ENCODE results near the gene MSI2. TPM values are rescaled to one million over a fixed set of nuclear protein-coding genes. Genes with fewer than 3 reads are reported as not detected.

Gene MSI2
- total and polyA plus RNA-seq, 2 experiments from 2014 or later = 18.9 to 41.8 TPM

DNA sequence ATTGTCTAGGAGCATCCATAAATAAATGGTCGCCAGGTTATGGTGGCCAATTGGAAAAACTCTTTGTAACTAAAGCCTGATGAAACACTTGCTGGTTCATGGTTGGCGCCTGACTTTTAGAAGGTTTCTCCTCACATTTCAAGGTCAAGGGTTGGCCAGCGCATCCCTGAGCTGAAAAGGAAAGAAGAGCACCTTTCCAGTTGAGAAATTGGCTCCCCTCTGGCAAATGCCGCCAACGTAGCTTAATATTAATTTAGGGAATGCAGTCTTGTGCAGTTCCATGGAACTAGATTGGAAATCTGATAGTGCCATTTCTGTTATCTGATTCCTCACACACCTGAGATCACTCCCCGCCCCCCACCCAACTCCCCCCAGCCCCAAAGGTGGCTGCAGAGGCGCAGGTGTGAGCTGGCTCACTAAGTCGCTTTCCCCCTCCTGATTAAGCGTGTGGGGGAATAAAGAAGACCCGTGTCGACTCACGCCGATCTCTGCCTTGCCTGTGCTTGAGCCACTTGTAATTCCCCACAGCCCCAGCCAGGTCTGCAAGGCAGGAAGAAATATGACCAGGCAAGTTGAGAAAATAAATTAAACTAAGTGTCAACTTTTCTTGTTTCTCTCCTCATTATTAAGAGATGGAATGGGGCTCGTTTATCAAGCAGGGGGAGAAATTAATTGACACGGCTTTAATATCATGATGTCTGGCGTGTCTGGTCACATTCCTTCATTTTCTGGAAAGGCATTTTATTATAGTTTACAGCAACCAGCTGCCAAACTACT is 331.1 kb downstream of the MSI2 start:
- Histone ChIP-seq H3K4me2 (peak overlapping the region; percentile 60; the same call in 1 of the 2 replicates), H3K27me3 (ENCODE audit: insufficient read depth) (no peaks in the 10 kb centered on the region), H3K79me2 (replicated peaks; ENCODE audit: insufficient read depth) (no peaks in the 10 kb centered on the region), H3K4me1 (ENCODE audit: insufficient read depth) (no peaks in the 10 kb centered on the region), H3K4me3 (no peak overlapping the region), H3F3A (replicated peaks; ENCODE audit: low read depth) (no peaks in the 10 kb centered on the region), H2AFZ (no peak overlapping the region), H4K20me1 (replicated peaks; ENCODE audit: insufficient read depth) (no peaks in the 10 kb centered on the region), H3K27ac (ENCODE audit: low read depth) (no peak overlapping the region), H3K9me2 (ENCODE audit: insufficient read depth) (no peaks in the 10 kb centered on the region), H3K36me3 (ENCODE audit: insufficient read depth) (no peaks in the 10 kb centered on the region)
- DNase-seq (ENCODE audit: low spot score) (no peak), ATAC-seq (no peak)
- H3K4me3 Mint-ChIP-seq = no peak overlapping the region
- H3K36me3 Mint-ChIP-seq (ENCODE audit: low read depth) = no peaks in the 10 kb centered on the region; the same call in 2 of the 3 replicates
- H3K27me3 Mint-ChIP-seq (ENCODE audit: insufficient read depth, low read depth, poor library complexity) = peaks cover 5% of the 10 kb centered on the region
- no peaks in the 10 kb centered on the region for H3K9me3 Mint-ChIP-seq
- TF ChIP-seq ZNF114 (CRISPR knock-in tag; IDR thresholded peaks at IDR 0.05) = no peak
- H3K27ac Mint-ChIP-seq = no peak overlapping the region
- peaks cover 20% of the 10 kb centered on the region for H3K4me1 Mint-ChIP-seq

DNA sequence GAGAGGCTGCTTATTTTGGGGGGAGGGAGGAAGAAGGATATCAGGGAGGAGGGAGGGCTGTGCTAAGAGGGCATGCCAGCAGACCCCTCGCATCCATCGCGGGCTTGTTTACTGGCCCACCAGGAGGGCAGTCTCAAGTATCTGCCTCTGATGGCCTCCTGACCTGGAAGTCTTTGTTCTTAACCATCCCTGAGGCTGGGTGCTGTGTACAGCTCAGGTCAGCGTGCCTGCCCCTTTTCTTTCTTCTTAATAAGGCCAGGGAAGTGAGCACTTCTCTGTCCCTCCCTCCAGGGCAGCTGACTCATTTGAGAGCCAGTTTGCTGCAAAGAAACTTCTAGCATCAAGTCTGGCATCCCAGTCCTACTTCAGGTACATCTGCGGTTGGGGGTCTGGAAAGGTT is 331.8 kb downstream of the MSI2 start:
- H3K4me3 ChIP-seq = no peak overlapping the region
- Mint-ChIP-seq H3K9me3 (no peaks in the 10 kb centered on the region), H3K36me3 (ENCODE audit: low read depth) (no peaks in the 10 kb centered on the region; the same call in 2 of the 3 replicates), H3K27me3 (ENCODE audit: insufficient read depth, low read depth, poor library complexity) (peaks cover 5% of the 10 kb centered on the region), H3K4me3 (no peak overlapping the region), H3K4me1 (peaks cover 18% of the 10 kb centered on the region), H3K27ac (no peak overlapping the region)
- H3F3A ChIP-seq (replicated peaks; ENCODE audit: low read depth) = no peaks in the 10 kb centered on the region
- H3K79me2 ChIP-seq (replicated peaks; ENCODE audit: insufficient read depth) = no peaks in the 10 kb centered on the region
- ATAC-seq (peak; percentile 72), DNase-seq (ENCODE audit: low spot score) (no peak)
- H2AFZ ChIP-seq = no peak overlapping the region
- H3K27ac ChIP-seq (ENCODE audit: low read depth) = no peak overlapping the region
- H3K4me2 ChIP-seq = peak overlapping the region; percentile 60
- H3K9me2 ChIP-seq (ENCODE audit: insufficient read depth) = no peaks in the 10 kb centered on the region
- no peaks in the 10 kb centered on the region for H3K36me3 ChIP-seq (ENCODE audit: insufficient read depth)
- no peaks in the 10 kb centered on the region for H4K20me1 ChIP-seq (replicated peaks; ENCODE audit: insufficient read depth)
- no peaks in the 10 kb centered on the region for H3K4me1 ChIP-seq (ENCODE audit: insufficient read depth)
- H3K27me3 ChIP-seq (ENCODE audit: insufficient read depth) = no peaks in the 10 kb centered on the region
- TF ChIP-seq POLR2AphosphoS5 (IDR thresholded peaks at IDR 0.05; ENCODE audit: low read depth) (no peak), ZNF331 (CRISPR knock-in tag; IDR thresholded peaks at IDR 0.05; ENCODE audit: low read depth) (no peak), EZH2phosphoT487 (IDR thresholded peaks at IDR 0.05; ENCODE audit: unreplicated experiment) (no peak), STAT1 (IDR thresholded peaks at IDR 0.05; ENCODE audit: unreplicated experiment) (no peak), EZH2 (IDR thresholded peaks at IDR 0.05; ENCODE audit: low read depth, unreplicated experiment) (no peak), JUNB (IDR thresholded peaks at IDR 0.05; ENCODE audit: unreplicated experiment) (no peak), ZNF114 (CRISPR knock-in tag; IDR thresholded peaks at IDR 0.05) (no peak), NANOG (IDR thresholded peaks at IDR 0.05; ENCODE audit: borderline replicate concordance) (no peak), CREB1 (CRISPR knock-in tag; IDR thresholded peaks at IDR 0.05; ENCODE audit: low read depth) (no peak)
- TF ChIP-seq, protein P1, sequence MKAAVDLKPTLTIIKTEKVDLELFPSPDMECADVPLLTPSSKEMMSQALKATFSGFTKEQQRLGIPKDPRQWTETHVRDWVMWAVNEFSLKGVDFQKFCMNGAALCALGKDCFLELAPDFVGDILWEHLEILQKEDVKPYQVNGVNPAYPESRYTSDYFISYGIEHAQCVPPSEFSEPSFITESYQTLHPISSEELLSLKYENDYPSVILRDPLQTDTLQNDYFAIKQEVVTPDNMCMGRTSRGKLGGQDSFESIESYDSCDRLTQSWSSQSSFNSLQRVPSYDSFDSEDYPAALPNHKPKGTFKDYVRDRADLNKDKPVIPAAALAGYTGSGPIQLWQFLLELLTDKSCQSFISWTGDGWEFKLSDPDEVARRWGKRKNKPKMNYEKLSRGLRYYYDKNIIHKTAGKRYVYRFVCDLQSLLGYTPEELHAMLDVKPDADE (IDR thresholded peaks at IDR 0.05) = no peak
- TF ChIP-seq, protein P2, sequence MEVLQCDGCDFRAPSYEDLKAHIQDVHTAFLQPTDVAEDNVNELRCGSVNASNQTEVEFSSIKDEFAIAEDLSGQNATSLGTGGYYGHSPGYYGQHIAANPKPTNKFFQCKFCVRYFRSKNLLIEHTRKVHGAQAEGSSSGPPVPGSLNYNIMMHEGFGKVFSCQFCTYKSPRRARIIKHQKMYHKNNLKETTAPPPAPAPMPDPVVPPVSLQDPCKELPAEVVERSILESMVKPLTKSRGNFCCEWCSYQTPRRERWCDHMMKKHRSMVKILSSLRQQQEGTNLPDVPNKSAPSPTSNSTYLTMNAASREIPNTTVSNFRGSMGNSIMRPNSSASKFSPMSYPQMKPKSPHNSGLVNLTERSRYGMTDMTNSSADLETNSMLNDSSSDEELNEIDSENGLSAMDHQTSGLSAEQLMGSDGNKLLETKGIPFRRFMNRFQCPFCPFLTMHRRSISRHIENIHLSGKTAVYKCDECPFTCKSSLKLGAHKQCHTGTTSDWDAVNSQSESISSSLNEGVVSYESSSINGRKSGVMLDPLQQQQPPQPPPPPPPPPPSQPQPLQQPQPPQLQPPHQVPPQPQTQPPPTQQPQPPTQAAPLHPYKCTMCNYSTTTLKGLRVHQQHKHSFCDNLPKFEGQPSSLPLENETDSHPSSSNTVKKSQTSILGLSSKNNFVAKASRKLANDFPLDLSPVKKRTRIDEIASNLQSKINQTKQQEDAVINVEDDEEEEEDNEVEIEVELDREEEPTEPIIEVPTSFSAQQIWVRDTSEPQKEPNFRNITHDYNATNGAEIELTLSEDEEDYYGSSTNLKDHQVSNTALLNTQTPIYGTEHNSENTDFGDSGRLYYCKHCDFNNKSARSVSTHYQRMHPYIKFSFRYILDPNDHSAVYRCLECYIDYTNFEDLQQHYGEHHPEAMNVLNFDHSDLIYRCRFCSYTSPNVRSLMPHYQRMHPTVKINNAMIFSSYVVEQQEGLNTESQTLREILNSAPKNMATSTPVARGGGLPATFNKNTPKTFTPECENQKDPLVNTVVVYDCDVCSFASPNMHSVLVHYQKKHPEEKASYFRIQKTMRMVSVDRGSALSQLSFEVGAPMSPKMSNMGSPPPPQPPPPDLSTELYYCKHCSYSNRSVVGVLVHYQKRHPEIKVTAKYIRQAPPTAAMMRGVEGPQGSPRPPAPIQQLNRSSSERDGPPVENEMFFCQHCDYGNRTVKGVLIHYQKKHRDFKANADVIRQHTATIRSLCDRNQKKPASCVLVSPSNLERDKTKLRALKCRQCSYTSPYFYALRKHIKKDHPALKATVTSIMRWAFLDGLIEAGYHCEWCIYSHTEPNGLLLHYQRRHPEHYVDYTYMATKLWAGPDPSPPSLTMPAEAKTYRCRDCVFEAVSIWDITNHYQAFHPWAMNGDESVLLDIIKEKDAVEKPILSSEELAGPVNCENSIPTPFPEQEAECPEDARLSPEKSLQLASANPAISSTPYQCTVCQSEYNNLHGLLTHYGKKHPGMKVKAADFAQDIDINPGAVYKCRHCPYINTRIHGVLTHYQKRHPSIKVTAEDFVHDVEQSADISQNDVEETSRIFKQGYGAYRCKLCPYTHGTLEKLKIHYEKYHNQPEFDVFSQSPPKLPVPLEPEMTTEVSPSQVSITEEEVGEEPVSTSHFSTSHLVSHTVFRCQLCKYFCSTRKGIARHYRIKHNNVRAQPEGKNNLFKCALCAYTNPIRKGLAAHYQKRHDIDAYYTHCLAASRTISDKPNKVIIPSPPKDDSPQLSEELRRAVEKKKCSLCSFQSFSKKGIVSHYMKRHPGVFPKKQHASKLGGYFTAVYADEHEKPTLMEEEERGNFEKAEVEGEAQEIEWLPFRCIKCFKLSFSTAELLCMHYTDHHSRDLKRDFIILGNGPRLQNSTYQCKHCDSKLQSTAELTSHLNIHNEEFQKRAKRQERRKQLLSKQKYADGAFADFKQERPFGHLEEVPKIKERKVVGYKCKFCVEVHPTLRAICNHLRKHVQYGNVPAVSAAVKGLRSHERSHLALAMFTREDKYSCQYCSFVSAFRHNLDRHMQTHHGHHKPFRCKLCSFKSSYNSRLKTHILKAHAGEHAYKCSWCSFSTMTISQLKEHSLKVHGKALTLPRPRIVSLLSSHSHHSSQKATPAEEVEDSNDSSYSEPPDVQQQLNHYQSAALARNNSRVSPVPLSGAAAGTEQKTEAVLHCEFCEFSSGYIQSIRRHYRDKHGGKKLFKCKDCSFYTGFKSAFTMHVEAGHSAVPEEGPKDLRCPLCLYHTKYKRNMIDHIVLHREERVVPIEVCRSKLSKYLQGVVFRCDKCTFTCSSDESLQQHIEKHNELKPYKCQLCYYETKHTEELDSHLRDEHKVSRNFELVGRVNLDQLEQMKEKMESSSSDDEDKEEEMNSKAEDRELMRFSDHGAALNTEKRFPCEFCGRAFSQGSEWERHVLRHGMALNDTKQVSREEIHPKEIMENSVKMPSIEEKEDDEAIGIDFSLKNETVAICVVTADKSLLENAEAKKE (CRISPR knock-in tag; IDR thresholded peaks at IDR 0.05) = no peak
- TF ChIP-seq, protein P3, sequence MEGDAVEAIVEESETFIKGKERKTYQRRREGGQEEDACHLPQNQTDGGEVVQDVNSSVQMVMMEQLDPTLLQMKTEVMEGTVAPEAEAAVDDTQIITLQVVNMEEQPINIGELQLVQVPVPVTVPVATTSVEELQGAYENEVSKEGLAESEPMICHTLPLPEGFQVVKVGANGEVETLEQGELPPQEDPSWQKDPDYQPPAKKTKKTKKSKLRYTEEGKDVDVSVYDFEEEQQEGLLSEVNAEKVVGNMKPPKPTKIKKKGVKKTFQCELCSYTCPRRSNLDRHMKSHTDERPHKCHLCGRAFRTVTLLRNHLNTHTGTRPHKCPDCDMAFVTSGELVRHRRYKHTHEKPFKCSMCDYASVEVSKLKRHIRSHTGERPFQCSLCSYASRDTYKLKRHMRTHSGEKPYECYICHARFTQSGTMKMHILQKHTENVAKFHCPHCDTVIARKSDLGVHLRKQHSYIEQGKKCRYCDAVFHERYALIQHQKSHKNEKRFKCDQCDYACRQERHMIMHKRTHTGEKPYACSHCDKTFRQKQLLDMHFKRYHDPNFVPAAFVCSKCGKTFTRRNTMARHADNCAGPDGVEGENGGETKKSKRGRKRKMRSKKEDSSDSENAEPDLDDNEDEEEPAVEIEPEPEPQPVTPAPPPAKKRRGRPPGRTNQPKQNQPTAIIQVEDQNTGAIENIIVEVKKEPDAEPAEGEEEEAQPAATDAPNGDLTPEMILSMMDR (conservative IDR thresholded peaks at IDR 0.05; ENCODE audit: low read depth in 2 of 2) = no peak

Data from GM23338 (cell line).